HEK293 (cell line): ENCODE results near the gene ZNF507.

Experiments used
- YY1 ChIP-seq: fragments of 450-650 bp; formaldehyde crosslinking; IDR thresholded peaks from 2 replicates; pipeline ENCODE4 v1.5.1; 2018; ENCODE audit warnings: missing biosample characterization, missing genetic modification characterization
- ZNF292 ChIP-seq: fragments of 450-650 bp; formaldehyde crosslinking; IDR thresholded peaks from 2 replicates; pipeline ENCODE4 v1.5.1; 2016; ENCODE audit warnings: low read depth, missing biosample characterization, missing genetic modification characterization, borderline replicate concordance
- TF ChIP-seq, protein P1 (sequence below): fragments of 450-650 bp; formaldehyde crosslinking; IDR thresholded peaks from 2 replicates; pipeline ENCODE4 v1.5.1; 2016; ENCODE audit warnings: missing biosample characterization, missing genetic modification characterization
- TF ChIP-seq, protein P2 (sequence below): fragments of 450-650 bp; IDR thresholded peaks from 2 replicates; pipeline ENCODE4 v1.5.1; 2018; ENCODE audit warnings: missing biosample characterization, missing genetic modification characterization

DNA sequence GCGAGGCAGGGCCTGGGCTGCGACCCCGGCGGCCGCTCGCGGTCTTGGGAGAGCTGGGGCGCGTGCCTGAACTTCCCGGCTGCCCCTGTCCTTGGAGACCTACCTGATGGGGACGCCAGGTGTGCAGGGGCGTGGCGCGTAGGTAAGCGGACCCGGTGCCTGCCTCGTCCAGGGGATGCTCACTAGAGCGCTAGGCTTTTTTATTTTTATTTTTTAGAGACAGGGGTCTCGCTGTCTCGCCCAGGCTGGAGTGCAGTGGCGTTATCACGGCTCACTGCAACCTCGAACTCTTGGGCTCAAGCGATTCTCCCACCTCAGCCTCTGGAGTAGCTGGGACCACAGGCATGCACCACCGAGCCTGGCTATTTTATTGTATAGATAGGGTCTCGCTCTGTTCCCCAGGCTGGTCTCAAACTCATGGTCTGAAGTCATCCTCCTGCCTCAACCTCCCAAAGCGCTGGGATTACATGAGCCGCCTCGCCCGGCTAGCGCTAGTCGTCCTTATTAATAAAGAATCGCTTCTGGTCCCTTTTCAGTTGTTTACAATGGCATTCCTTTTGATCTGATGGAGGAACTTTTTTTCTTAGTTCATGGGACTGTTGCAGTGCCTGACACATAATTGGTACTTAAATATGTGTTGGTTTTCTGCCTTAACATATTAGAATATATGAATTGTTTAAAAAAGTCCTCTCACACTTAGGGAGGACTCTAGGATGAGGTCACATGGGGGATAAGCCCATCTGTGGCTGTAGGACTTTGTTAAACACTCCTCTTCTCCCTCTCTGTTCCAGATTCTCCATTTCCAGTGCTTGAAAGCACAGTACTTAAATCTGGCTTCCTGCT is 61.0 kb downstream of the ZNF507 start:
- TF ChIP-seq, protein P1, sequence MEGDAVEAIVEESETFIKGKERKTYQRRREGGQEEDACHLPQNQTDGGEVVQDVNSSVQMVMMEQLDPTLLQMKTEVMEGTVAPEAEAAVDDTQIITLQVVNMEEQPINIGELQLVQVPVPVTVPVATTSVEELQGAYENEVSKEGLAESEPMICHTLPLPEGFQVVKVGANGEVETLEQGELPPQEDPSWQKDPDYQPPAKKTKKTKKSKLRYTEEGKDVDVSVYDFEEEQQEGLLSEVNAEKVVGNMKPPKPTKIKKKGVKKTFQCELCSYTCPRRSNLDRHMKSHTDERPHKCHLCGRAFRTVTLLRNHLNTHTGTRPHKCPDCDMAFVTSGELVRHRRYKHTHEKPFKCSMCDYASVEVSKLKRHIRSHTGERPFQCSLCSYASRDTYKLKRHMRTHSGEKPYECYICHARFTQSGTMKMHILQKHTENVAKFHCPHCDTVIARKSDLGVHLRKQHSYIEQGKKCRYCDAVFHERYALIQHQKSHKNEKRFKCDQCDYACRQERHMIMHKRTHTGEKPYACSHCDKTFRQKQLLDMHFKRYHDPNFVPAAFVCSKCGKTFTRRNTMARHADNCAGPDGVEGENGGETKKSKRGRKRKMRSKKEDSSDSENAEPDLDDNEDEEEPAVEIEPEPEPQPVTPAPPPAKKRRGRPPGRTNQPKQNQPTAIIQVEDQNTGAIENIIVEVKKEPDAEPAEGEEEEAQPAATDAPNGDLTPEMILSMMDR (tag by site-specific recombination): peak; percentile 60
- TF ChIP-seq YY1 (tag by site-specific recombination) (no peak), ZNF292 (no peak)
- TF ChIP-seq, protein P2, sequence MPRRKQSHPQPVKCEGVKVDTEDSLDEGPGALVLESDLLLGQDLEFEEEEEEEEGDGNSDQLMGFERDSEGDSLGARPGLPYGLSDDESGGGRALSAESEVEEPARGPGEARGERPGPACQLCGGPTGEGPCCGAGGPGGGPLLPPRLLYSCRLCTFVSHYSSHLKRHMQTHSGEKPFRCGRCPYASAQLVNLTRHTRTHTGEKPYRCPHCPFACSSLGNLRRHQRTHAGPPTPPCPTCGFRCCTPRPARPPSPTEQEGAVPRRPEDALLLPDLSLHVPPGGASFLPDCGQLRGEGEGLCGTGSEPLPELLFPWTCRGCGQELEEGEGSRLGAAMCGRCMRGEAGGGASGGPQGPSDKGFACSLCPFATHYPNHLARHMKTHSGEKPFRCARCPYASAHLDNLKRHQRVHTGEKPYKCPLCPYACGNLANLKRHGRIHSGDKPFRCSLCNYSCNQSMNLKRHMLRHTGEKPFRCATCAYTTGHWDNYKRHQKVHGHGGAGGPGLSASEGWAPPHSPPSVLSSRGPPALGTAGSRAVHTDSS (tag by site-specific recombination): no peak
